Stimulated activated effector memory CD8-positive, alpha-beta T cell treated with anti-CD3 and anti-CD28 coated beads, Interleukin-12 subunit alpha, Interleukin-12 subunit beta, amount 100 ng/mL, for 72 hours (primary cell): ENCODE results near the gene RPA3.
"Not testable (repeated sequence)": the region's sequence is repeated elsewhere in the genome, so short reads cannot be mapped to it uniquely, and the experiment has no call there.

Experiments used
- ATAC-seq: fragments of 150-1000 bp; cut with Tn5 transposase; 2 replicates; pipeline ENCODE4 v1.10.0; 2021
- DNase-seq, 2 donors: peaks; one replicate each; pipeline ENCODE4 v3.0.0; 2021 to 2022; ENCODE audit warnings: low spot score in 2 of 2
- H3K27ac Mint-ChIP-seq: one replicate; pipeline ENCODE4 v1.8.0; 2022; ENCODE audit warnings: mild to moderate bottlenecking, mixed read lengths
- H3K36me3 Mint-ChIP-seq: one replicate; pipeline ENCODE4 v1.8.0; 2022; ENCODE audit warnings: mild to moderate bottlenecking, mixed read lengths
- H3K4me1 Mint-ChIP-seq: one replicate; pipeline ENCODE4 v1.8.0; 2022; ENCODE audit warnings: mixed read lengths
- H3K4me3 Mint-ChIP-seq: one replicate; pipeline ENCODE4 v1.8.0; 2022; ENCODE audit warnings: mild to moderate bottlenecking, mixed read lengths
- H3K9me3 Mint-ChIP-seq: one replicate; pipeline ENCODE4 v1.8.0; 2022; ENCODE audit warnings: mixed read lengths

Gene RPA3

DNA sequence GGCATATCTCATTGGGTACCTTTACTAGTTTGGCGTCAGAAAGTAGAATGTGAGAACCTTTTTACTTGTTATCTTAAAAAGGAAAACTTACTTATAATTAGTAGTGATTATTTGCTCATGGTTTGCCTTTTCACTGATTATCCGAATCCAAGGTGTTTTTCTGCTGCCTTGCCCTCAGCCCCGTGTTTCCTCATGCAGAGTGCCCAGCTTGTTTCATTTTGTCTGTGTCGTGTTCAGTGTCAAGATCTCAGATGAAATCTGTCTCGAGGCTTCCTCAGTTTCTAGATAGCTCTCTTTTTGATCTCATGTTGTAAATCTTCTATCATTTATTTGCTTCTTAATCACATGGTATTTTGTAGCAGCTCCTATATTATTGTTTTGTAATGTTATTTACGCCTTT is 30.1 kb downstream of the RPA3 start:
- Mint-ChIP-seq H3K4me3 (no peak overlapping the region), H3K27ac (no peak overlapping the region), H3K9me3 (no peaks in the 10 kb centered on the region), H3K36me3 (no peaks in the 10 kb centered on the region), H3K4me1 (no peaks in the 10 kb centered on the region)
- no peak for DNase-seq
- no peak for ATAC-seq

DNA sequence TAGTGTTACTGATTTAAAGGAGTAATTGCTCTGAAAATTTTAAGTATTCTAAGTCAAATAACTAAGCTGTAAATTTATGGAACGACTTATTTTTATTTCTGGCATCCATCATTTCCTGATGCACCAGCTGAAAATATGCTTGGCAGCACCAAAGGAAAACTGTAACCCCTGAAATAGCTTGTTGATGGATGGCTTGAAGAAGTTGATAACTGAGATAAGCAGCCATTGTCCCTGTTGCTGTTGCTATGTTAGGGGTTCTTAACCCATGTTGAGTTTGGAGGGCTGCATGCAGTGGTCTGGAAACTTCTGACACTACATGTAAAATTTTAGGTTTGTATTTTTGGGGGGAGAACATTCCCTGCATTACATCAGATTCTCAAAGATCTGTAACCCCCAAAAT is 30.6 kb downstream of the RPA3 start:
- Mint-ChIP-seq H3K27ac (no peak overlapping the region), H3K36me3 (no peaks in the 10 kb centered on the region), H3K4me1 (no peaks in the 10 kb centered on the region), H3K9me3 (no peaks in the 10 kb centered on the region), H3K4me3 (no peak overlapping the region)
- DNase-seq (no peak), ATAC-seq (no peak)

DNA sequence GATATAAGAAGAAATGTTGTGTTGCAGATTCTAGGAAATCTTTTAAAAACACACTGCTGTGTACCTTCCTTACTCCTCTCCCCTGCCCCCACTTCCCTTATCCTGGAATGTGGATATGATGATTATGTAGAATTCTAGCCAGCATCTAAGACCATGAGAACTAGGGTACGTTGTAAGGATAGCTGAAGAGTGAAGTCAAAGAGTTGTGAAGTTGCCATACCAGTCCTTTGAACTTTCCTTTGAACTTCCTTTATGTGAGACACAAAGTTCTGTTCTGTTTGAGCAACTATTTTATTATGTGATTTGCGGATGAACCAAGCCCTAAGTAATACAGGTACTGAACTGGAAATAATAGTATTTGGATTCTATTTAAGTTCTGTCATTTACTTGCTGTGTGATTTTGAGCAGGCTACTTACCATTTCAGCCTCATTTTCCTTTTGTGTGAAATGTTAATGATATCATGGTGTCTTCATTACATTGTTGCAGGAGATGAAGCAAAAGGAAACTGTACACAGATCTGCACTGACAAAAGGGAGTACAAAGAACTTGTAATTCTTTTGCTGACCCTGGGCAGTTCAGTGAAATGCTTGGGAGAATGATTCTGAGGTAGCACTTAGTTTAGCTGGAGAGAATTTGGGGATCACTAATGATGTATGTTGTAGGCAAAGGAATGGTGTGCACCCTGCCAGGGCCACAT is 31.4 kb downstream of the RPA3 start:
- no peaks in the 10 kb centered on the region for H3K9me3 Mint-ChIP-seq
- no peaks in the 10 kb centered on the region for H3K36me3 Mint-ChIP-seq
- DNase-seq (no peak), ATAC-seq (no peak)
- no peak overlapping the region for H3K27ac Mint-ChIP-seq
- no peaks in the 10 kb centered on the region for H3K4me1 Mint-ChIP-seq
- no peak overlapping the region for H3K4me3 Mint-ChIP-seq

DNA sequence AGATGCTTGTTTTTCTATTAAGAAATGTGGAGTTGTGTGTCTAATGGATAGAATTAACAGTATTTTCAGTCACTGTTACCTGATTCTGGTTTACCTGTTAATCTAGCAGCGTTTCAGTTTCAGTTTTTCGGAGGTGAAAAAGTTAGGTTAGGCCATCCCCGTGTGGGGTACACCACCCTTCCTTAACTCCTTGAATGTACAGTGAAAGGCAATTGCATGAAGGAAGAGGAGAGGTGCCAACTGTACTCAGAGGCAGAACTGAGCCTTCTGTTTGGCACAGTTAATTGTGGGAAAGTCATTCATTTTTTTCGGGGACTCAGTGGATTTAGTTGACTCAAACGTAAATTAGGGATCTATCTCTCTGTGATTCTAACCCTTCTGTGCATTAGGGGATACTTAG is 35.5 kb downstream of the RPA3 start:
- H3K4me3 Mint-ChIP-seq = no peak overlapping the region
- no peak for DNase-seq
- H3K4me1 Mint-ChIP-seq = peaks cover 19% of the 10 kb centered on the region
- H3K36me3 Mint-ChIP-seq = no peaks in the 10 kb centered on the region
- no peaks in the 10 kb centered on the region for H3K9me3 Mint-ChIP-seq
- no peak for ATAC-seq
- no peak overlapping the region for H3K27ac Mint-ChIP-seq

DNA sequence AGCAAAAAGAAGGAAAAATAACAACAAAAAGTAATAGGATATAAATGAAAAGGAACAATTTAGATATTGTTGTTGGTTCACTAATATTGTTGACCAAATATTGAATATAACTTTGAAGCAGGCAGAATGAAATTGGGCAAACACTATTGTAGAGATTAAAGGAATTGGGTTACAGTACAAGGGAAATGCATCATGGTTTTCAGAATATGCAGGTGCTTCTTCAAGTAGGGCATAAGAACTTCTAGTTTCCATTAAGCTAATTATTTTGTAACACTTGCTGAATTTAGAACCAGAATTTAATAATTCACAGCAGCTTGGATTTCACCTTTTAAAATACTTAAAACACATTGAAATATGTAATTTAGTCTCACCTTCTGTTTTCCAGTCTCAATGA is 36.5 kb downstream of the RPA3 start:
- H3K4me3 Mint-ChIP-seq = no peak overlapping the region
- DNase-seq (no peak), ATAC-seq (no peak)
- H3K4me1 Mint-ChIP-seq = peaks cover 19% of the 10 kb centered on the region
- H3K9me3 Mint-ChIP-seq = no peaks in the 10 kb centered on the region
- no peak overlapping the region for H3K27ac Mint-ChIP-seq
- H3K36me3 Mint-ChIP-seq = no peaks in the 10 kb centered on the region

DNA sequence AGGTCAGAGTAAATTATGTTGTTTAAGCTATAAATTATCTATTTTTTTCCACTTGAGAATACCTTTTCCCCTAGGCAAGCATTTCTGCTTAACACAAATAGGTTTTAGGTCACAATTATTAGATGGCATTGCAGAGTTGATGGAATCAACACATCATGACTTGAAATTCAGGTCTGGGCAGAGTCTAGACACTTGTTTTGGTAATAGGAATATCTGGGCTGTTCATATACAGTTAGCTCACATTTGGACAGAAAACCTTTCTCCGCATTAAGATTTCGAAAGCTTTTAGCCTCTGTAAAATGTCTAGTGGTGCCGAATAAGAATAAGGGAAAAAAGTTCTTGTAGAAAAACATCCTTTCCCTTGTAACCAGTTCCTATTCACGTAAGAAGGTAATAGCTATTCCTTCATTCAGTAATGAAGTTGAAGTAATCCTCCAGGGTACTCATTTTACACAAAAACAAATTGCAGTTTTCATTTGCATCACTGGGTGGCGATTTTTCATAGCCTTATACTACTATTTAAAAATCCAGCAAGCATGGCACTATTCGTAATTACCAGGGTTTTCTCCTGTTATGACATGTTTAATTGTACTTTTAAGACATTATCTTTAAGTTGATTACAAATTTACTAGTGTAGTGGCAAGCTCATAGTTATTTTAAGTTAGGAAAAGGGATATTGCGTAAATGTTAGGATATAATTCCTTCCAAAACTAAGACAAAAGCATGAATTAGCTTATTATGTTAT is 37.0 kb downstream of the RPA3 start:
- ATAC-seq = peak; percentile 80
- Mint-ChIP-seq H3K27ac (no peak overlapping the region), H3K4me1 (peaks cover 19% of the 10 kb centered on the region), H3K4me3 (no peak overlapping the region), H3K36me3 (no peaks in the 10 kb centered on the region), H3K9me3 (no peaks in the 10 kb centered on the region)
- no peak for DNase-seq

DNA sequence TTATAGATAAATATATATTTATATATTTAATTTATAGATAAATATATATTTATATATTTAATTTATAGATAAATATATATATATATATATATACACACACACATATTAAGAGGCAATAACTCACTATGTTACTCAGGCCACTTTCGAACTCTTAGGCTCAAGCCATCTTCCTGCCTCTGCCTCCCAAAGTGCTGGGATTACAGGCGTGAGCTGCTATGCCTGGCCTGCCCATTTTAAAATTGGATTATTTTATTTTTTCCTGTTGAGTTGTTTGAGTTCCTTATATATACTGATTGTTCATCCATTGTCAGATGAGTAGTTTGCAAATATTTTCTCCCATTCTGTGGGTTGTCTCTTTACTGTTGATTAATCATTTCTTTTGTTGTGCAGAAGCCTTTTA is 38.8 kb downstream of the RPA3 start:
- H3K4me1 Mint-ChIP-seq = peaks cover 24% of the 10 kb centered on the region
- not testable (repeated sequence) for H3K4me3 Mint-ChIP-seq, H3K27ac Mint-ChIP-seq, H3K9me3 Mint-ChIP-seq, ATAC-seq, DNase-seq, H3K36me3 Mint-ChIP-seq

DNA sequence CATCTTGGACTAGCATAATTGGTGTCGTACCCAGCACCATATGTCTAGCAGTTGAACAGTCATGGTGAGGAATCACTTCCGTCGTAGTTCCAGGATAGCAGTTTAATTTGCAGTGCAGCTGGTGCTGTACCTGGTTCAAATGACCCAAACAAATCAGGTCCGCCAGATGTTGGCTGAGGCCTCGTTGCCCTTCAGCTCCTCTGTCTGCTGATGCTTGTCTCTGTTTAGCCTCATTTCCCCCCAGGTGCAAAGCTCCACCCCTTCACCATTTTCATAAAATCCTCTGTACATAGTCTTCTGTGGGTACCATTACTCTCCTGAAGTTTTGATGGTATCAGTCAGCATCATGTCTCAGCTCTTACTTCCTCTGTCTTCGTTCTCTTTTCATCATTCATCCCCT is 42.7 kb downstream of the RPA3 start:
- ATAC-seq (no peak), DNase-seq (no peak)
- peaks cover 7% of the 10 kb centered on the region for H3K9me3 Mint-ChIP-seq
- H3K36me3 Mint-ChIP-seq = peaks cover 6% of the 10 kb centered on the region
- H3K4me1 Mint-ChIP-seq = peaks cover 36% of the 10 kb centered on the region
- no peak overlapping the region for H3K27ac Mint-ChIP-seq
- no peak overlapping the region for H3K4me3 Mint-ChIP-seq

DNA sequence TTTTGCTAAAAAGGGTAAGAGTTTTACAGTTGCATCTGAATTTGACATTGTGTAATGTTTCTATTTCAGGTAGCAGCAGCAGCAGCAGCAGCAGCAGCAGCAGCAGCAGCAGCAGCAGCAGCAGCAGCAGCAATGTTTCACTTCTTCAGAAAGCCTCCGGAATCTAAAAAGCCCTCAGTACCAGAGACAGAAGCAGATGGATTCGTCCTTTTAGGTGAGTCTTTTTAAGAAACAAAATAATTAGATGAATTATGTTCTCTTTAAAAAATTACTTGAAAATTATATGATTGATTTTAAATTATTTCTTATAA is 45.2 kb downstream of the RPA3 start:
- no peak for DNase-seq
- no peak overlapping the region for H3K4me3 Mint-ChIP-seq
- ATAC-seq = no peak
- peaks cover 6% of the 10 kb centered on the region for H3K36me3 Mint-ChIP-seq
- peaks cover 26% of the 10 kb centered on the region for H3K4me1 Mint-ChIP-seq
- peaks cover 10% of the 10 kb centered on the region for H3K9me3 Mint-ChIP-seq
- H3K27ac Mint-ChIP-seq = no peak overlapping the region

DNA sequence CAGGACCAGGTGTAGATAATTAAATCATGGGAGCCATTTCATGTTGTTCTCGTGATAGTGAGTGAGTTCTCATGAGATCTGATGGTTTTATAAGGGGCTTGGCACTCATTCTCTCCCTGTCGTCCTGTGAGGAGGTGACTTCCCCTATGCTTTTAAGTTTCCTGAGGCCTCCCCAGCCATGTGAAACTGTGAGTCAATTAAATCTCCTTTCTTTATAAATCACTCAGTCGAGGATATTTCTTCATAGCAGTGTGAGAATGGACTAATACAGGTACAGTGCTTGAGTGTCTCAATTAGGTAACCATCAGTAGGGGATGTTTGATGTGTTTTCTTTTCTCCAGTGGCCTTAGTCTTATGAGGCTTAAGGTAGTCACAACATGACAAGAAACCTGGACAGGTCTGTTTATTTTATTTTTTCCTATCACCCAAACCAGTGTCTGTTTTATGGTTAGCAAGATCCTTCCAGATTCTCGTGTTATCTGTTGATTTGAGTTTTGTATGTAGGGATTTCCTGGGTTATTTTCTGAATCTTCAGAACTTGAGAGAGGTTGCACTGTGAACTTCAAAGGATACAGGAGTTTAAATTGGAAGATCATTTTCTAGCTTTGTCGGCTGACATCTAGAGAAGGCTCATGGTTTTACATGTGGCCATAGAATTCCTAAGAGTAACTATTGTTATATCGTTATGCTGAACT is 45.7 kb downstream of the RPA3 start:
- DNase-seq (no peak), ATAC-seq (peak; percentile 82)
- Mint-ChIP-seq H3K36me3 (peaks cover 6% of the 10 kb centered on the region), H3K4me3 (no peak overlapping the region), H3K4me1 (peaks cover 26% of the 10 kb centered on the region), H3K27ac (no peak overlapping the region), H3K9me3 (peaks cover 10% of the 10 kb centered on the region)

DNA sequence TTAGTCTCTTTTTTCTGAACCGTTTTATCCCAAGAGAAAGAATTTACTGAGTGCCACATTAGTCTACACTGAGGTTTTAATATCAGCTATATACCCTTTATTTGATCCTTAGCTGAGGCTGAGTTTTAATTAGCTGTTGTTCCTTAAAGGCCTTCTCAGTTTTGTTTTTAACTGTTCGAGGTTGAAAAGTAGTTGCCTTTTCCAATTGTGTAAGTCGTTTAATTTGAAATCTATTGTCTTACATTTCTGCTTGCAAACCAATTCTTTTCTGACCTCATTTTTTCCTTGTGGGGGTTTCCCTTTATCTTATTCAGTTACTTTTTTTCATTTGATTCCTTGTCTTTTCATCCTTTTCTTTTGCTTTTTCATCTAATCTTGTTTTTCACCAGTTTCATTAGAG is 47.0 kb downstream of the RPA3 start:
- ATAC-seq = no peak
- Mint-ChIP-seq H3K4me1 (peaks cover 26% of the 10 kb centered on the region), H3K4me3 (peak overlapping the region; percentile 2), H3K27ac (no peak overlapping the region), H3K9me3 (peaks cover 10% of the 10 kb centered on the region), H3K36me3 (peaks cover 6% of the 10 kb centered on the region)
- no peak for DNase-seq

DNA sequence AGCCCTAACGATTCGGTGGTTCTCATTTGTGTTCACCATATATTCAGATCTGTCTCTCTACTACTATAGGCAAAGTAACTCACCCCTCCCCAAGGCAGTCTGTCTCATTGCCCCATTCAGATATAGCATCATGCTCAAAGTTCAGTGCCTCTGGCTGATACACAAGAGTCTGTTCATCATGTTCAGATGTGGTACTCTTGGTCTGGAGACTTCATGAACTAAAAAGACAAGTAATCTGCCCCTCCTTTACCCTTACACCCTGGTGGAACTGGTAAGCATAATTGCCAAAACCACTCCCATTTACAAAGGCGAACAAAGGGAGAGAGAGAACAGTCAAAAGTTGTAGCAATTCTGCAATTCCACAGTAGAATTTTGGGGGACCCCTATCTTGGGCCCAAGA is 47.9 kb downstream of the RPA3 start:
- peaks cover 20% of the 10 kb centered on the region for H3K4me1 Mint-ChIP-seq
- no peak overlapping the region for H3K27ac Mint-ChIP-seq
- no peak overlapping the region for H3K4me3 Mint-ChIP-seq

DNA sequence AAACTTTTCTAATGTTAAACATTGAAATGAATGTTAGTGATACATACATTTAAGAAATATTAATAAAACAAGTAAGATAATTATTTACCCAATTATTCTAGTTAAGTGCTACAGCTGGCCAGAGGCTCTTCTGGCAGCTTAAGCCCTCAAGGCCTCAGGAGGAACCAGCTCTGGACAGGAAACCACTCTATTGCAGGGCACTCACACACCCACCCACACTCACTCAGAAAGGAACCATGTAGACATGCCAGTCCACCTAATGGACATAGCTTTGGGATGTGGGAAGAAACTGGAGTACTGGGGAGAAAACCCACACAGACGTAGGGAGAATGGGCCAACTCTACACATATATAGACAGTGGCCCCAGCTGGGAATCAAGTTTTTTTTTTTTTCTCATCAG is 49.7 kb downstream of the RPA3 start:
- H3K9me3 Mint-ChIP-seq = peaks cover 8% of the 10 kb centered on the region
- H3K4me1 Mint-ChIP-seq = peaks cover 28% of the 10 kb centered on the region
- DNase-seq (no peak), ATAC-seq (no peak)
- H3K27ac Mint-ChIP-seq = no peak overlapping the region
- H3K36me3 Mint-ChIP-seq = peaks cover under 1% of the 10 kb centered on the region
- no peak overlapping the region for H3K4me3 Mint-ChIP-seq

More for the DNA sequence above, 47.9 kb downstream of the RPA3 start:
- Mint-ChIP-seq H3K36me3 (peaks cover 6% of the 10 kb centered on the region), H3K9me3 (peaks cover 8% of the 10 kb centered on the region)
- DNase-seq (no peak), ATAC-seq (no peak)

DNA sequence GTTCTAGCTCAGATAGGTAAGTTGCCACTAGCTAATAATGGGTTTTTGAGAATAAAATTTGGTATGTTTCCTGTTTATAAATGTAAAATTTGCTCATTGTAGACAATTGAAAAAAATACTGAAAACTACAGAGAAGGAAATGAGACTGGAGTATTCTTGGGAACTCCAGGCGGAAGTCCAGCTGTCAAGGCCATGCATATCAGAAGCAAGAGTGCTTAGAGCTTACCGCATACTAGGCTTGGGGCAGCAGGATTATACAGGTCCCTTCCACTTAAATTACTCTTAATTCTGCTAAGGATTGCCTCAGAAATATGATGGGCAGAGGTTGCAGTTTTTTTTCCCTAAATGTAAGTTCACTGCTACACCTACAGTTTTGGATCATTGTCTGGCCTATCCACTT is 51.2 kb downstream of the RPA3 start:
- Mint-ChIP-seq H3K9me3 (peaks cover 4% of the 10 kb centered on the region), H3K4me1 (peaks cover 17% of the 10 kb centered on the region), H3K4me3 (no peak overlapping the region), H3K36me3 (no peaks in the 10 kb centered on the region), H3K27ac (no peak overlapping the region)
- no peak for ATAC-seq
- no peak for DNase-seq

DNA sequence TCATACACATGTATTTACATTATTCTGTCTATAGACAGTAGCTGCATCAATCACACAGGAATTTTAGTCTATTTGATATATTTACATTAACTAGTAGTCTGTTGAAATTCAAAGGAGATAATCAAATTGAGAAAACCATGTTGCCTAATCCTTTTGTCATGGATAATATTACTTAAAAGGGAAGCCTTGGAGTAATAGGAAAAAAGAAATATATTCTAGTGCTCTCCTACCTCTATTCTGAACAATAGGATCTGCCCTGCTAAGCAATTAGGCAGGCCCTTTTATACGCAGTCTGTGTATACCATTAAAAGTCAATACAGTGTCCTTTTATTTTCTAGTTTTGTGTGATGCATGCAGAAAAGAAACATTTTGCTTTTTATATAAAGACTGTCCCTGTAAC is 53.4 kb downstream of the RPA3 start:
- Mint-ChIP-seq H3K9me3 (no peaks in the 10 kb centered on the region), H3K4me3 (no peak overlapping the region), H3K36me3 (no peaks in the 10 kb centered on the region), H3K27ac (no peak overlapping the region), H3K4me1 (peaks cover 22% of the 10 kb centered on the region)
- DNase-seq (no peak), ATAC-seq (no peak)

DNA sequence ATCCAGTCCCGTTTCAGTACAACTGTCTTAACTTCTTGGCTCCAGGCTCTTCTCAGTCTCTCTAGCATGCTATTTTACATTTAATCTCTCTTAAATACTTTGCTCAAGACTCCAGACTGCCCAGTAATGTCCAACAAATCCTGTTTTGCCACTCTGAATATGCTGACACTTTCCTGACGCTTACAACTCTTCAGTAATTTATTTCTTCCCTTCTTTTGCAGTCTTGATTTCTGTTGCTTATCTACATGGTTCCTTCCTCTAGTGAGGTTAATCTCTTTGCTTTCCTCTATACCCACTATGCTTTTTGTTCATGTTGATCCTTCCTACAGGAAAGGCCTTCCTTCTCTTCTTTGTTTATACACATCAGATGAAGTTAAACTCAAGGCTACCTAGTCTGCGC is 54.1 kb downstream of the RPA3 start:
- no peak overlapping the region for H3K4me3 Mint-ChIP-seq
- DNase-seq (no peak), ATAC-seq (no peak)
- H3K4me1 Mint-ChIP-seq = peaks cover 29% of the 10 kb centered on the region
- H3K36me3 Mint-ChIP-seq = no peaks in the 10 kb centered on the region
- peaks cover 4% of the 10 kb centered on the region for H3K9me3 Mint-ChIP-seq
- no peak overlapping the region for H3K27ac Mint-ChIP-seq
